SKM-1 (cell line): ENCODE results near the gene SYNDIG1L.

Experiments used
- DNase-seq: peaks from one replicate; lab custom pipeline; 2025; ENCODE audit not compliant: unreplicated experiment; lab: John Stamatoyannopoulos, UW

SYNDIG1L gene

GRCh38 chr14:74364271-74364880 is 61.6 kb downstream of the SYNDIG1L start:
- DNase-seq = no peak

DNA sequence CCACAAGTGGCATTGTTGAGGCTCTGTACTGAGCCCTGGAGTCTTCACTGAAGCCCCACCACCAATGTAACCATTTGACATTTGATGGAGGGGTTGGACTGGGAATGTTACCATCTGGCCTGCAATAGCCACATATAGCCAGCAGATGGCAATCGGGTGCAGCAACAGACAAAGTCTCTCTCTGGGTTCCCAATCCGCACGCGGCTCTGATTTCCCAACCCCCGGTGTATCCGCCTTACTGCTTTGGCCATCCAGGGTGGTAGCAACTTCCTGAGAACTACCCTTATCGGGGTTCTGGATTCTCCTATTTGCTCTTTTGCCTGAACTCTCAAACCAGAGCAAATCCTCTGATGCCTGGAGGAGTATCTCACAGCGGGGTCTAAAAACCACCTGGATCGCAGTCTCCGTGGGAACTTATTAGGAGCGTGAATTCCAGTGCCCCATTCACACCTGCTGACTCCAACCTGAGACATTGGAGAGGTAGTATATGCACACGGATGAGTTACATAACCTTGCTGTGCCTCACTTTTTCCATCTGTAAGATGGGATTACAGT is 63.6 kb downstream of the SYNDIG1L start:
- DNase-seq = peak; percentile 7

DNA sequence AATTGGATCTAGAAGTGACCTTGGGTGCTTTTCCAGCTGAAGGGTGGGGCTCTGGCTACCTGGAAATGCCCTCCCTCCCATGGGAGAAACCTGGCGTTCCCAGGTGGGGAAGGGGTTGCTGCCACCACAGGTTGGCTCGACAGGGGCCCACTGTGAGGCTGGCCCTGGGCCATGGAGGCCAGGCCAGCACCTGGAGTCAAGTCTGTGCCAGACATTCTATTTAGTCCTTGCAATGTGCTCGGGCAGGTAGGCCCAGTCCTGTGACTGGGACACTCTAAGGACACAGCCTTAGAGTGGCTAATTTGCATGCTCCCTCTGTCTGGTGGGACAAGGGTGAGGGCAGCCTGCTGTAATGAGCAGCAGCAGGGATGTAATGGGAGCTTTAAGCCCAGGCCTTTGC is 65.8 kb downstream of the SYNDIG1L start:
- no peak for DNase-seq

GRCh38 chr14:74358176-74358829 is 67.7 kb downstream of the SYNDIG1L start:
- DNase-seq = no peak

GRCh38 chr14:74357585-74357984 is 68.4 kb downstream of the SYNDIG1L start:
- no peak for DNase-seq

GRCh38 chr14:74356892-74357575 is 69.0 kb downstream of the SYNDIG1L start:
- DNase-seq = no peak
